Activated B cell treated with CpG ODN at 0.5 μM for 24 hours (primary cell): ENCODE measurements around the gene PVR. TPM values are rescaled to one million over a fixed set of nuclear protein-coding genes. Genes with fewer than 3 reads are reported as not detected.
A peak's percentile ranks its signal among the peaks of the same experiment; 100 is the strongest.

Source experiments
- ATAC-seq: fragments of 200-7000 bp; cut with Tn5 transposase; one replicate; pipeline ENCODE4 v1.10.0; 2021; ENCODE audit warnings: low read depth, mild to moderate bottlenecking, moderate library complexity
- CTCF ChIA-PET: fragments of 350-600 bp; sonication (Branson Sonifier 250); formaldehyde crosslinking; loops from one replicate; lab custom pipeline; 2021; ENCODE audit warnings: antibody characterized with exemption; lab: Charles Lee
- POLR2A ChIA-PET: fragments of 350-600 bp; sonication (Branson Sonifier 250); formaldehyde crosslinking; loops from one replicate; lab custom pipeline; 2021; ENCODE audit warnings: antibody characterized with exemption; lab: Charles Lee
- DNase-seq: peaks from one replicate; pipeline ENCODE4 v3.0.0; 2022
- H3K27ac Mint-ChIP-seq: one replicate; pipeline ENCODE4 v1.8.0; 2020; ENCODE audit warnings: mixed read lengths
- H3K27me3 Mint-ChIP-seq: one replicate; pipeline ENCODE4 v1.8.0; 2021; ENCODE audit warnings: mixed read lengths
- H3K36me3 Mint-ChIP-seq: one replicate; pipeline ENCODE4 v1.8.0; 2021; ENCODE audit warnings: low read depth, mixed read lengths
- H3K4me1 Mint-ChIP-seq: one replicate; pipeline ENCODE4 v1.8.0; 2021; ENCODE audit warnings: mixed read lengths
- H3K4me3 Mint-ChIP-seq: one replicate; pipeline ENCODE4 v1.8.0; 2020; ENCODE audit warnings: mild to moderate bottlenecking, mixed read lengths
- H3K9me3 Mint-ChIP-seq: one replicate; pipeline ENCODE4 v1.8.0; 2020; ENCODE audit warnings: mixed read lengths
- CTCF ChIP-seq: fragments of 200-600 bp; IDR thresholded peaks from one replicate; pipeline ENCODE4 v1.8.0; 2022; ENCODE audit warnings: antibody characterized with exemption, mild to moderate bottlenecking
- intact Hi-C: fragments of 100-400 bp; cut with micrococcal nuclease; formaldehyde crosslinking; loops from one replicate; pipeline ENCODE4 v1.15.1; 2024
- total RNA-seq: library from RNA; stranded (reverse); gene quantifications from 2 replicates; pipeline ENCODE4 v1.2.3, GENCODE V29; 2022

PVR gene
- total RNA-seq, 1 donor from 2014 or later = not detected

GRCh38 chr19:44657211-44657921 is 13.7 kb downstream of the PVR start:
- no peak for TF ChIP-seq CTCF
- Mint-ChIP-seq H3K4me3 (no peak overlapping the region), H3K36me3 (no peaks in the 10 kb centered on the region), H3K4me1 (peaks cover 21% of the 10 kb centered on the region), H3K27ac (no peak overlapping the region), H3K27me3 (no peaks in the 10 kb centered on the region), H3K9me3 (no peaks in the 10 kb centered on the region)
- intact Hi-C loops = loop anchor here (1.0 kb wide), 3 partner anchors 80 to 188 kb away; no protein-coding TSS in a partner anchor
- POLR2A ChIA-PET = no interaction called here
- ATAC-seq = peak; percentile 70
- DNase-seq = peak; percentile 58
- CTCF ChIA-PET = interaction anchor here (0.7 to 1.6 kb wide), 7 partner anchors 18 to 446 kb away, joined by 3 to 11 read pairs (median 4); no protein-coding TSS in a partner anchor

- H3K27me3 Mint-ChIP-seq = peaks cover 1% of the 10 kb centered on the region
- H3K4me1 Mint-ChIP-seq = peaks cover 21% of the 10 kb centered on the region
- DNase-seq (no peak), ATAC-seq (no peak)
- no peak overlapping the region for H3K4me3 Mint-ChIP-seq
- TF ChIP-seq CTCF = no peak
- ChIA-PET CTCF (interaction anchor here (1.1 to 1.5 kb wide), 3 partner anchors 66 to 445 kb away, joined by 3 to 8 read pairs (median 3); no protein-coding TSS in a partner anchor), POLR2A (no interaction called here)
- H3K27ac Mint-ChIP-seq = no peak overlapping the region
- H3K36me3 Mint-ChIP-seq = no peaks in the 10 kb centered on the region
- intact Hi-C loops = no loop called here
- no peaks in the 10 kb centered on the region for H3K9me3 Mint-ChIP-seq
These were observed 14.5 kb downstream of the PVR start for GRCh38 chr19:44658069-44658733.

DNA sequence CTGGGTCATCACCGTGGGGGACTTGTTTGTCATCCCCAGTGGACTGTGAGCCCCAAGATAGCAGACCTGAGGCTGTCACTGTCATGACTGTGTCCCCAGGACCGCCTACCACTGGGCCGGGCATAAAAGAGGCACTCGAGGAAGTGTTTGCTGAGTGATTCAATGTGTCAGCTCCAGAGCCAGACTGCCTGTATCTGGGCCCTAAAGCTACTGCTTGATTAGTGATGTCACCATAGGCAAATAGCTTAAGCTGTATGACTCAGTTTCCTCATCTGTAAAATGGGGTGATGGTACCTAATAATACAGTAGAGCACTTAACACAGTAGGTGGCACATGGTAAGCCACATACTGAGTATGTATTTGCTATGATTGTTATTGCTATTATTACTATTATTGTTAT is 16.4 kb downstream of the PVR start:
- peaks cover 2% of the 10 kb centered on the region for H3K27me3 Mint-ChIP-seq
- peaks cover 6% of the 10 kb centered on the region for H3K4me1 Mint-ChIP-seq
- no peaks in the 10 kb centered on the region for H3K36me3 Mint-ChIP-seq
- ChIA-PET POLR2A (no interaction called here), CTCF (no interaction called here)
- H3K27ac Mint-ChIP-seq = no peak overlapping the region
- ATAC-seq = no peak
- no peaks in the 10 kb centered on the region for H3K9me3 Mint-ChIP-seq
- intact Hi-C loops = no loop called here
- no peak for DNase-seq
- no peak overlapping the region for H3K4me3 Mint-ChIP-seq
- no peak for TF ChIP-seq CTCF

- Mint-ChIP-seq H3K9me3 (no peaks in the 10 kb centered on the region), H3K36me3 (no peaks in the 10 kb centered on the region), H3K4me1 (peaks cover 6% of the 10 kb centered on the region), H3K27me3 (peaks cover 2% of the 10 kb centered on the region), H3K27ac (no peak overlapping the region), H3K4me3 (no peak overlapping the region)
- POLR2A ChIA-PET = no interaction called here
- DNase-seq = no peak
- TF ChIP-seq CTCF = no peak
- CTCF ChIA-PET = no interaction called here
- ATAC-seq = no peak
- intact Hi-C loops = no loop called here
These were observed 17.5 kb downstream of the PVR start for GRCh38 chr19:44661205-44661604.

DNA sequence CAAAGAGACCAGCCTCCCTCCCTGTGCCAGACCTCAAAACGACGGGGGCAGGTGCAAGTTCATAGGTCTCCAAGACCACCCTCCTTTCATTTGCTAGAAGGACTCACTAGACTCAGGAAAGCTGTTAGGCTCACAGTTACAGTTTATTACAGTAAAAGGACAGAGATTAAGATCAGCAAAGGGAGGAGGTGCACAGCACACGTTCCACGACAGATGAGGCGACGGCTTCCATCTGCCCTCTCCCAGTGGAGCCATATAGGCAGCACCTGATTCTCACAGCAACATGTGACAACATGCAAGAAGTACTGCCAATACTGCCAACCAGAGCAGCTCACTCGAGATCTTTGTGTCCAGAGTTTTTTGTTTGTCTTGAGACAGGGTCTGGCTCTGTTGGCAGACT is 18.2 kb downstream of the PVR start:
- intact Hi-C loops = no loop called here
- no peaks in the 10 kb centered on the region for H3K36me3 Mint-ChIP-seq
- peaks cover 2% of the 10 kb centered on the region for H3K27me3 Mint-ChIP-seq
- H3K9me3 Mint-ChIP-seq = no peaks in the 10 kb centered on the region
- H3K4me3 Mint-ChIP-seq = no peak overlapping the region
- POLR2A ChIA-PET = no interaction called here
- CTCF ChIA-PET = no interaction called here
- ATAC-seq = no peak
- DNase-seq = no peak
- no peak for TF ChIP-seq CTCF
- H3K27ac Mint-ChIP-seq = no peak overlapping the region
- peaks cover 5% of the 10 kb centered on the region for H3K4me1 Mint-ChIP-seq
